Stimulated activated memory B cell treated with anti-CD40 and anti-IgM and Interleukin-4, amounts not matched to agents 10 μg/mL and 1 μg/mL and 100 μg/mL, for 72 hours (primary cell): Measurements from ENCODE around the gene ACAP1.
A peak's percentile ranks its signal among the peaks of the same experiment; 100 is the strongest.

Experiments
- ATAC-seq: fragments of 150-1000 bp; cut with Tn5 transposase; 2 replicates; pipeline ENCODE4 v1.10.0; 2021
- H3K27ac Mint-ChIP-seq: one replicate; pipeline ENCODE4 v1.8.0; 2022; ENCODE audit warnings: mild to moderate bottlenecking, mixed read lengths
- H3K27me3 Mint-ChIP-seq: one replicate; pipeline ENCODE4 v1.8.0; 2022; ENCODE audit warnings: mixed read lengths
- H3K36me3 Mint-ChIP-seq: one replicate; pipeline ENCODE4 v1.8.0; 2022; ENCODE audit warnings: mixed read lengths
- H3K4me1 Mint-ChIP-seq: one replicate; pipeline ENCODE4 v1.8.0; 2022; ENCODE audit warnings: mixed read lengths
- H3K4me3 Mint-ChIP-seq: one replicate; pipeline ENCODE4 v1.8.0; 2022; ENCODE audit warnings: mild to moderate bottlenecking, moderate library complexity, mixed read lengths
- H3K9me3 Mint-ChIP-seq: one replicate; pipeline ENCODE4 v1.8.0; 2022; ENCODE audit warnings: mixed read lengths

ACAP1 gene, protein sequence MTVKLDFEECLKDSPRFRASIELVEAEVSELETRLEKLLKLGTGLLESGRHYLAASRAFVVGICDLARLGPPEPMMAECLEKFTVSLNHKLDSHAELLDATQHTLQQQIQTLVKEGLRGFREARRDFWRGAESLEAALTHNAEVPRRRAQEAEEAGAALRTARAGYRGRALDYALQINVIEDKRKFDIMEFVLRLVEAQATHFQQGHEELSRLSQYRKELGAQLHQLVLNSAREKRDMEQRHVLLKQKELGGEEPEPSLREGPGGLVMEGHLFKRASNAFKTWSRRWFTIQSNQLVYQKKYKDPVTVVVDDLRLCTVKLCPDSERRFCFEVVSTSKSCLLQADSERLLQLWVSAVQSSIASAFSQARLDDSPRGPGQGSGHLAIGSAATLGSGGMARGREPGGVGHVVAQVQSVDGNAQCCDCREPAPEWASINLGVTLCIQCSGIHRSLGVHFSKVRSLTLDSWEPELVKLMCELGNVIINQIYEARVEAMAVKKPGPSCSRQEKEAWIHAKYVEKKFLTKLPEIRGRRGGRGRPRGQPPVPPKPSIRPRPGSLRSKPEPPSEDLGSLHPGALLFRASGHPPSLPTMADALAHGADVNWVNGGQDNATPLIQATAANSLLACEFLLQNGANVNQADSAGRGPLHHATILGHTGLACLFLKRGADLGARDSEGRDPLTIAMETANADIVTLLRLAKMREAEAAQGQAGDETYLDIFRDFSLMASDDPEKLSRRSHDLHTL

DNA sequence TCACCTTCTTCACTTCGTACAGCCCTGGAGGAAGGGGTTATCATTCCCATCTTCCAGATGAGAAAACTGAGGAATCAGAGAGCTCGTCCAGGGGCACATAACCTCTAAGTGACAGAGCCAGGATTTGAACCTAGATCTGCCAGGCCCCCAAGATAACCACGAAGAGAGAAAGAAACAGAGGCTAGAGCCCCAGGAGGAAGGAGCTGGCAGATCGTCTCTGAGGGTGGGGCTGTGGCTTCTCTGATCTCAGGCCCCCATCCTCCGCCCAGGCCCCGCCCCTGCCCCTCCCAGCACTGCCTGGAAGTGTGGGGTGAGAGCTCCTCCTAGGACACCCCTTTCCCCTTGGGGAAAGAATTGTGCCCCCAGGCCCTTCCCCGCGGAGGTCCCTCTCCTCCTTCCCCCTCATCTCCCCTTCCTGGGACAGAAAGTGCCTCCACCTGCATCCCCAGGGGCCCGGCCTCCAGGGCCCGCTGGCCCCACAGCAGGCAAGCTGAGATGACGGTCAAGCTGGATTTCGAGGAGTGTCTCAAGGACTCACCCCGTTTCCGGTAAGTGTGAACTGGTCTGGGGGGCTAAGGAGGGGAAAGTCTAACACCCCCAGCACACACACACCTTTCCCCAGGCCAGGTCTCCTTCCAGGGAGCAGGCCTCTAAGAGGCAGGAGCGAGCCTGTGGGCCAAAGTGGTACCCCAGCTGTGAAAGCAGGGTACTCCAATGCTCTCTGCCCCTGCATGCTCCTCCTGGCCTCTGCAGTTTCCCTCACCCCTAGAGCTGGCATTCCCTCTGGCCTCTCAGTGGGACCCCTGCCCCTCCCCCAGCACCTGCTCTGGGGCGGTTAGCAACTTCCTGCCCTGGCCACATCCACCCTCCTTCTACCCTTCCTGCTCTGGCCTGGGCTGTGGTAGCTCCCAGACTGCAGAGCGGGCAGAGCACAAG is at the start of gene ACAP1:
TSS of gene ACAP1 (plus strand) at position 290 of the 936 bp plus-strand sequence. CDS start at position 496, 206 bp downstream.
- H3K9me3 Mint-ChIP-seq = no peaks in the 10 kb centered on the region
- peak within 1 kb of the TSS; percentile 85 for H3K27ac Mint-ChIP-seq
- ATAC-seq = peak; percentile 97
- H3K27me3 Mint-ChIP-seq = no peaks in the 10 kb centered on the region
- peaks cover 22% of the 10 kb centered on the region for H3K36me3 Mint-ChIP-seq
- peak within 1 kb of the TSS; percentile 92 for H3K4me3 Mint-ChIP-seq
- peaks cover 68% of the 10 kb centered on the region for H3K4me1 Mint-ChIP-seq

DNA sequence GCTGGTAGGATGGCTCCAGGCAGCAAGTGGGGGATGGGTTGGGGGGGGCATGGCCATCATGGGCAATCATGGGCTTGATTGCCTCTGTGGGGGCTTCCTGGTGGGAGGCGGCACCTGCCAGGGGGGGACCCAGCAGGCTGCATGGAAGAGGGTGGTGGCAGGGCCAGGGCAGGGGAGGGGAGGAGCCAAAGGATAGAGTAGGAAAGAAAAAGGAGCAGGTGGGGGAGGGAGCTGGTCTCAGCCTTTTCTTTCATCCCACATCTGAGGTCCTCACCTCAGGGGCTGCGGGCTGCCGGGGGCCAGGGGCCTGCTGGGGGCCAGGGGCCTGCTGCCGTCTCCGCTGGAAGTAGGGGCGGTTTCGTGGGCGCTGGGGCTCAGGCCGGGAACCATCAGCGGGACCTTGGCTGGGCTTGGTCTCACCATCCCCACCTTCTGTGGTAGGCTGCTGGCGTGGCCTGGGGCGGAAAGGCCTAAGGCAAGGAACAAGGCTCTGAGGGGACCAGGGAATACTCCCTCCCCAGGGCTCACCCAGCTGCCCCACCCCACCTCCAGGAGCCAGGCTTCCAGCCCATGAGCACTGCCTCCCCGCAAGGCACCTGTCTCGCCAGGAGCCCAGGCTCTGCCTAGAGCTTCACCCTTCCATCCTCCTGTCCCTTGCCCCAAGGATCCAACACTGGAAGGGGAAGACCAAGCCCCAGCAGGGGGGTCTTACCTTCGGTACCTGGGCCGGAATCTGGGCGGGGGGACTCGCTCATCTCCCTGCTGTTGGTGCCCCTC is 46.9 kb upstream of the ACAP1 start:
- Mint-ChIP-seq H3K27ac (no peak overlapping the region), H3K27me3 (peaks cover 76% of the 10 kb centered on the region), H3K9me3 (no peaks in the 10 kb centered on the region), H3K4me3 (no peak overlapping the region), H3K4me1 (no peaks in the 10 kb centered on the region), H3K36me3 (no peaks in the 10 kb centered on the region)
- ATAC-seq = no peak

DNA sequence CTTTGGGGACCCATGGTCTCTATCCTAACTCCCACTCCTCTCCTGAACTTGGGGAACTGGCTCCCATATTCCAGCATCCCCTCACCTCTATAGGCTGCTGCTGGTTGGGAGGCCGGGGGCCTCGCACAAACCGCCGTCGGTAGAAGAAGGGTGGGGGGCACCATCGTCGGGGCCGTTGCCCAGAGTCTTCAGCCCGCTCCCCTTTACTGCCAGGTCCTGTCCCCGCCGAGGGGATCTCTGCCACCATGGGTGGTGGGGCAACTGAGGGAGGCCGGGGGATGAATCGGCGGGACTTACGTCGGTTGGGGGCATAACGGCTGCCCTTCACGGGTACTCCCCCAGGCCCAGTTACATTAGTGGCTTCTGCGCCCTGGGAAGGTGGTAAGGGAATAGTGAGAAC is 46.2 kb upstream of the ACAP1 start:
- Mint-ChIP-seq H3K4me3 (no peak overlapping the region), H3K4me1 (peaks cover 5% of the 10 kb centered on the region), H3K27ac (no peak overlapping the region)

DNA sequence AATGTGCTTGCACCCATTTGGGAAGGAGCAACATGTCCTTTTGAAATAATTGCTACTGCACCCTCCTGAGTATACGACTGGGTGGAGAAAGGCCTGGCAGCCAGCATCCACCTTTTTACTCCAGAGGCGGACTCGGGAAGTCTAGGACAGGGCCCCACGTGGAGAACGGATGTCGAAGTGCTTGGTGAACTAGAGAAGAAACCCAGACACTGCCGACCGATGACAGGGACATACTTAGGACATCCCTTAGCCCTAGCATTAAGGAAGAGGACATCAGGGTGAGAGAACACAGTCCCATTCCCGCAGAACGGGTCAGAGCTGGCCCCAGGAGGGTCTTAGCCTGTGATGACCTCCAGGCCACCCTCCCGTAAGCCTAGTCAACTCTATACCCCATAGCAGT is 45.6 kb upstream of the ACAP1 start:
- no peak for ATAC-seq
- Mint-ChIP-seq H3K36me3 (no peaks in the 10 kb centered on the region), H3K27me3 (peaks cover 78% of the 10 kb centered on the region), H3K9me3 (no peaks in the 10 kb centered on the region), H3K4me1 (peaks cover 10% of the 10 kb centered on the region), H3K27ac (no peak overlapping the region), H3K4me3 (no peak overlapping the region)

More for the DNA sequence above, 46.2 kb upstream of the ACAP1 start:
- Mint-ChIP-seq H3K27me3 (peaks cover 76% of the 10 kb centered on the region), H3K36me3 (no peaks in the 10 kb centered on the region), H3K9me3 (no peaks in the 10 kb centered on the region)
- no peak for ATAC-seq

DNA sequence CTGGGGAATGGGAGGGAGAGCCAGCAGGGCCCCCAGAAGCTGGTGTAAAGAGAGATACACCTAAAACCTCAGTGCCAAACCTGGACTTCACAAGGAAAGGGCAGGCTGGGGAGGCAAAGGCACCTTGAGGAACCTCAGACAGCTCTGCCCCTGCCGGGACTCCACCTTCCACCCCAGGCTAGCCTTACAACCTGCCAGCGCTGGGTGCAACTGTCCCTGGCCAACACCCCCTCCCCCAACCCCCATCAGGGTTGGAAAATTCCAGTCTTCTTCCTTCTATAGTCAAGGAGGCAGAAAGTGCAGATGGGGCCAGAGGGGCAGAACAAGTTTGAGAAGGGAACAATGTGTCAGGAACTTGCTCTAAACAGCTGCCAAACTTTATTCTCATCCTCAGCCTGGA is 44.1 kb upstream of the ACAP1 start:
- Mint-ChIP-seq H3K4me1 (peaks cover 23% of the 10 kb centered on the region), H3K36me3 (no peaks in the 10 kb centered on the region), H3K27me3 (peaks cover 80% of the 10 kb centered on the region)

DNA sequence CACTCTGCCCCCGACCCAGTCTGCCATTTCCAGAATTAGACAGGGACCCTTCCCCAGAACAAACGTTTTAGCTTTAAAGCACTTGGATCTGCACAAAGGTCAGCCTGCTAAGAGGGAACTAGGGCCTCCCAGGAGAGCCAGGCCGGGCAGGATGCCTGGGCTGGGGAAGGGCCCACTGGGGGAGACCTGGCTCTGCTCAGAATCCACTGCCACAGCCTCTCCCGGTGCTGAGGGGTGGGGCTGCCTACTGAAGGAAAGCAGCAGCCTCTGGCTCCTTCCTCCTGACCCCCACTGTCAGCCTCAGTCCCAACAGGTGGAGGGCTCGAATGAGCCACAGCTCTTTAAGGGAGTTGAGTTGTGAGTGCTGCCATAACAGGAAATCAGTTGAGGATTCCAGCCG is 43.6 kb upstream of the ACAP1 start:
- H3K4me3 Mint-ChIP-seq = no peak overlapping the region
- peaks cover 23% of the 10 kb centered on the region for H3K4me1 Mint-ChIP-seq
- H3K27ac Mint-ChIP-seq = no peak overlapping the region
- H3K9me3 Mint-ChIP-seq = no peaks in the 10 kb centered on the region
- no peaks in the 10 kb centered on the region for H3K36me3 Mint-ChIP-seq
- H3K27me3 Mint-ChIP-seq = peaks cover 74% of the 10 kb centered on the region
- no peak for ATAC-seq

More for the DNA sequence above, 44.1 kb upstream of the ACAP1 start:
- no peak overlapping the region for H3K27ac Mint-ChIP-seq
- no peaks in the 10 kb centered on the region for H3K9me3 Mint-ChIP-seq
- H3K4me3 Mint-ChIP-seq = no peak overlapping the region
- no peak for ATAC-seq

DNA sequence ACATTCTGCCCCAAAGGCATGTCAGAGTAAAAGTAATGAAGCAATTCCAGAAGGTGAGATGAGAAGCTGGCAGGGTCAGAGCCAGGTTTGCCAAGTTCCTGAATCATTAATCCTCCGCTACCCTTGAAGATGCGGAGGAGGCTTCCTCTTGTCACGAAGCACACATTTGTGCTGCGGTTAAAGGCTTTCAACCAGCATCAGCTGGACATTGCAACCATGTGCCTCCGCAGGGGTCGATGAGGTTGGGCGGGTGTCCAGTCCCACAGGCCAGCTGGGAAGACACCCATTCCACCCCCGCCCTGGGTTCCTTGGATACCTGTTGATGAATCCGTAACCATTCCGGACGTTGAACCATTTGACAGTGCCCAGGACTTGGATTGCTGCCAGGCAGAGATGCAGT is 43.2 kb upstream of the ACAP1 start:
- peaks cover 23% of the 10 kb centered on the region for H3K4me1 Mint-ChIP-seq
- no peak overlapping the region for H3K27ac Mint-ChIP-seq
- H3K36me3 Mint-ChIP-seq = no peaks in the 10 kb centered on the region
- ATAC-seq = no peak
- no peaks in the 10 kb centered on the region for H3K9me3 Mint-ChIP-seq
- peaks cover 70% of the 10 kb centered on the region for H3K27me3 Mint-ChIP-seq
- peak overlapping the region; percentile 10 for H3K4me3 Mint-ChIP-seq

DNA sequence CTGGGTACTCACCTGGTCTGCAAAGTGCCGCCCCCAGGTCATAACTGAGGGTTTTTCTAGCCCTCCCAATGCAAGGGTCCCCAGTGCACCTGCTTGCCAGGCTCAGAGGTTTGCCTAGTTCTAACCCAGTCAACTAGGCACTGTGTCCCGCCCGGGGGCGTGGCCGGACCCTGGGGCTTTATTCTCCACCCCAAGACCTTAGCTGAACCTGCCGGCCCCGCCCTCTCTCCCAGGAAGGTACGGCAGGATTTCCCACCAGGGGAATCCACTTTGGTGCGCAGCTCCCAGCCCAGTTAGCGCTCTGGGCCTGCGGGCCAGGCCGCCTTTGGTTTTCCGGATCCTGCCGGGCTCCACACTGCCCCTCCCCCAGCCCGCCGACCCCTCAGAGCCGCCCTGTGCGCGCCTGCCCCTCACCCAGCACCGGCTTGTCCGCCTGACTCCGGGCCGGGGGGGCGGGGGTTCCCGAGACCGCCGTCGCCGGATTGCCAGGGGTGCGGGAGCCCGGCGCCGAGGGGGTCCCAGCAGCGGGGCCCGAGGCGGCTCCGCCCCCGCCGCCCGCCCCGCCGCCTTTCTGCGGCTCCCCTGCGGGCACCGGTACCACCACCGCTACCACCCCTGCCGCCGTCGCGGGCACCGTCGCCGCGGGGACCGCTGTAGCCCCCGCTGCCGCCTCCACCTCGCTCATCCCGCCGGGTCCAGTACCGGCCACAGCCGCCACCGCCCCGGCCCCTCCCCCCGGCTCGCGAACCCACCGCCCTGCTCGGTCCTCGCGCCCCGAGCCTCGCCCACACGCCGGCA is 42.3 kb upstream of the ACAP1 start:
- peak; percentile 3 for ATAC-seq
- no peaks in the 10 kb centered on the region for H3K36me3 Mint-ChIP-seq
- no peak overlapping the region for H3K27ac Mint-ChIP-seq
- H3K27me3 Mint-ChIP-seq = peaks cover 64% of the 10 kb centered on the region
- H3K4me1 Mint-ChIP-seq = peaks cover 23% of the 10 kb centered on the region
- H3K4me3 Mint-ChIP-seq = no peak overlapping the region
- H3K9me3 Mint-ChIP-seq = no peaks in the 10 kb centered on the region

DNA sequence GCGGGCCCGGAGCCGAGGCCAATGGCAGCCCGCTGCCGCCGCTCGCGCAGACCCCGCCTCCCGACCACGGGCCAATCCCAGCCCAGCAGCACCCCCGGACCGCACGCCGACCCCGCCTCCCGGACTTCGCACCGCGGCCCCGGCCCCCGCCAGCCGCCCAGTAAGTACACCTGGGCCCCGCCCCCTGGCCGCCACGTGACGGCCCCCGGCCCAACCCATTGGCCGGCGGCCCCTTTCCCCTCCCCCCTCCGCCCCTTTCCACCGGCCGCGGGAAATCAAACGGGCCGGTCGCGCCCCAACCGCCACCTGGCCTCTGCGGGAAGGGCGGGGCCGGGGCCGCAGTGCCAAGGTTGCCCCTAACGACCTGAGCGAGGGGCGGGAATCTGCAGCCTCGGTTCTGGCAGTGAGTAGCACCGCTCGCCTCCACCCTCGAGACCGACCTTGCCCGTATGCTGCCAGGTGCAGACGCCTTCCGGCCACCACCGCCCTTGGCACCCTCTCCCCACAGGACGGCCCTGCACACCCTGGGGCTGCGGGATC is 41.6 kb upstream of the ACAP1 start, which contains the start of gene YBX2:
TSS of gene YBX2 (minus strand) at position 26 of the 540 bp plus-strand sequence. CDS start 139 bp downstream, outside the sequence.
- peak within 1 kb of the TSS; percentile 44 for H3K27ac Mint-ChIP-seq
- peak; percentile 79 for ATAC-seq
- H3K27me3 Mint-ChIP-seq = peaks cover 63% of the 10 kb centered on the region
- H3K36me3 Mint-ChIP-seq = no peaks in the 10 kb centered on the region
- no peaks in the 10 kb centered on the region for H3K9me3 Mint-ChIP-seq
- H3K4me3 Mint-ChIP-seq = peak within 1 kb of the TSS; percentile 82
- peaks cover 23% of the 10 kb centered on the region for H3K4me1 Mint-ChIP-seq

DNA sequence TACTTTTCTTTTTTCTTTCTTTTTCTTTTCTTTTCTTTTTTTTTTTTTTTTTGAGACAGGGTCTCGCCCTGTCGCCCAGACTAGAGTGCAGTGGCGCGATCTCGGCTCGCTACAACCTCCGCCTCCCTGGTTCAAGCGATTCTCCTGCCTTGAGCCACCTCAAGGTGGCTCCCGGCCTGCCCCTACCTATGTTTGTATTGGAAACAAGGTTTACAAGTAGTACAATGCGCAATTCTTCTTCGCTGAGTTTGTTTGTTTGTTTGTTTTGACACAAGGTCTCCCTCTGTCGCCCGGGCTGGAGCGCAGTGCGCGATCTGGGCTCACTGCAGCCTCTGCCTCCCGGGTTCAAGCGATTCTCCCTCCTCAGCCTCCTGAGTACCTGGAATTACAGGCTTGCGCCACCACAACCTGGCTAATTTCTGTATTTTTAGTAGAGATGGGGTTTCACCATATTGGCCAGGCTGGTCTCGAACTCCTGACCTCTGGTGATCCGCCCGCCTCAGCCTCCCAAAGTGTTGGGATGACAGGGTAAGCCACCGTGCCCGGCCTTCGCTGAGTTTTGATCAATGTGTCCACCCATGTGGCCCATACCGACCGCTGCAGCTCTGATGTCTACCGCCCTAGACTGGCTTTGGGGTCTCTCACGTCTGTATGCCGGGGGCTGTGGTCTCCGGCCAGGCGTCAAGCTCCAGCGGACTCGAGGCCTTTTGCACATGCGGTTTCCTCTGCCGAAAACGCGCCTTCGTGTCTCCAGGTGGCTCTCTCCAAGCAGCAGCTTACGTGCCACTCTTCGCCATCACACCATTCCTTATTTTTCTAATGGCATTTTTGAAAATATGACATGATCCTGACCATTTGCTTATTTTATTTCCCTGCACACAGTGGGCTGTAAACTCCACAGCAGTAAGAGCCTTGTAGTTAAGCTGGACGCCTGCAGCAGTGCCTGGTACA is 40.8 kb upstream of the ACAP1 start:
- H3K9me3 Mint-ChIP-seq = no peaks in the 10 kb centered on the region
- ATAC-seq = no peak
- peak overlapping the region; percentile 44 for H3K27ac Mint-ChIP-seq
- H3K27me3 Mint-ChIP-seq = peaks cover 55% of the 10 kb centered on the region
- H3K4me3 Mint-ChIP-seq = peak overlapping the region; percentile 82
- no peaks in the 10 kb centered on the region for H3K36me3 Mint-ChIP-seq
- H3K4me1 Mint-ChIP-seq = peaks cover 23% of the 10 kb centered on the region

DNA sequence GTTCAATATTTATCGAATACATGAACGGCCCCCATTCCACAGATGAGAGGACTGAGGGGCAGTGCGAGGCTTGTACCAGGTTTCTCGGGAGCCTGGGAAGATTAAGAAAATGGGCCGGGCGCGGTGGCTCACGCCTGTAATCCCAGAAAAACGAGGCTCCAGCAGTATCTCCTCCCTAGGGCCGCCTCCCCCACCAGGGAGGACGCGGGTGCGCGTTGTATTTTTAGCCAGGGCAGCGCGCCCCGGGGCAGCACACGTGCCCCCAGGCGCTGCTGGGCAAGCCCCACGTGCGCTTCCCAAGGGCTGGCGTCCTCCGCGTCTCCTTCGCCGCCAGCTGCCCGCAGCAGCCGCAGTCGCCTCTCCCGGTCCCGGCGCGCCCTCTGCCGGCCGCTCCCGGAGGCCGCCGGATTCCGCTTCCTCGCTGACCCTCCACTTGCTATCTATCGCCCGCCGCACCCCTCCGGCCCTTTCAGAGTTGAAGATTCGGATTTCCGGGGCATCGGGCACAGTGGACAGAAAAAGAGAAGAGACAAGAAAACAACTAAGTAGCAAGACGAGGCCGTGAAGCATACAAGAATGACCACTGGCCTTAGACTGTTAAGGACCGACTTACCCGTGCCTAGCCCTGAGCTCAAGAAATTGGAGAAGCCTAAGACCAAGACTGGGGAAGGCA is 40.0 kb upstream of the ACAP1 start:
- H3K27me3 Mint-ChIP-seq = peaks cover 47% of the 10 kb centered on the region
- peak overlapping the region; percentile 17 for H3K4me3 Mint-ChIP-seq
- H3K9me3 Mint-ChIP-seq = no peaks in the 10 kb centered on the region
- no peaks in the 10 kb centered on the region for H3K36me3 Mint-ChIP-seq
- peak overlapping the region; percentile 6 for H3K27ac Mint-ChIP-seq
- ATAC-seq = peak; percentile 70
- H3K4me1 Mint-ChIP-seq = peaks cover 23% of the 10 kb centered on the region

DNA sequence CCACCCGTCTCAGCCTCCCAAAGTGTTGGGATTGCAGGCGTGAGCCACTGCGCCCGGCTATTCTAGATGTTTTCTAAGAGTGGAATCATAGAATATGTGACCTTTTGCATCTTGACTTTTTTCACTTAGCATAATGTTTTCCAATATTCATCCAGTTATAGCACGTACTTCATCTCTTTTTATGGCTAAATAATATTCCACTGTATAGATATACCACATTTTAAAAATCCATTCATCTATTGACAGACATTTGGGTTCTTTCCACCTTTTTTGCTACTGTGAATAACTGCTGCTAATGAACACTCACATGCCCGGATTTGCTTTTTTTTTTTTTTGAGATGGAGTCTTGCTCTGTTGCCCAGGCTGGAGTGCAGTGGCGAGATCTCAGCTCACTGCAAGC is 32.1 kb upstream of the ACAP1 start:
- peaks cover 7% of the 10 kb centered on the region for H3K36me3 Mint-ChIP-seq
- no peaks in the 10 kb centered on the region for H3K27me3 Mint-ChIP-seq
- H3K4me3 Mint-ChIP-seq = no peak overlapping the region
- H3K4me1 Mint-ChIP-seq = peaks cover 3% of the 10 kb centered on the region
- no peak for ATAC-seq
- H3K27ac Mint-ChIP-seq = no peak overlapping the region
- H3K9me3 Mint-ChIP-seq = no peaks in the 10 kb centered on the region
